Measurements from ENCODE around the gene STIM2. TPM values are rescaled to one million over a fixed set of nuclear protein-coding genes. Genes with fewer than 3 reads are reported as not detected.

Gene STIM2
- total and polyA plus RNA-seq, 10 of the 15 experiments (the other 5 are each of a cell fraction or from before 2014, with no cell fraction given) = 4.7 to 41.5 (median 16.9) TPM

DNA sequence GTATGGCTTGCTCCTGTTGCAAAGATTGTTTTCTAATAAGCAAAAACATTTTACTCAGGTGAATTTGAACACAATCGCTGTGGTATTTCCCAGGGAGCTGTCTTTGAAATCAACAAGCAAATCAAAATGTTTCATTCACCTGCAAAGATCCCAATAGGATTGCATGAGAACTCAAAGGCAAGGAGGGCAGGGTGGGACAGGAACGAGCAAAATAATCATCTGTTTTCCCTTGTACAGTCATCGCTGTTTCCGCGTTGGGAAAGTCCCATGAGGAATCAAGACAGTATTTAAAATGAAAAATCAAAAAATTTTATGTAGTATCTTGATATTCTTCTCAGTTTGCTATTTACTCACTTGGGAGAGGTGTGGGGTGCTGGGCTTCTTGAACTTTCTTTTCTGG lies 198.8 kb downstream of the STIM2 start:
- intact Hi-C loops (cut with micrococcal nuclease; ENCODE audit: unreplicated experiment) = no loop called here
- in situ Hi-C loops (cut with MboI) = no loop called here
- H3K79me2 ChIP-seq (ENCODE audit: control insufficient read depth, insufficient read depth, low read length) = no peaks in the 10 kb centered on the region
- 30% methylated on average over 5 of the region's 5 CpGs for WGBS (ENCODE audit: insufficient coverage, insufficient replicate concordance, low lambda C conversion rate, missing lambda C conversion rate)
- POLR2A ChIA-PET = no interaction called here
- H3K27ac ChIP-seq (ENCODE audit: control insufficient read depth, insufficient read depth) = no peak overlapping the region
- no peak overlapping the region for H2AFZ ChIP-seq (ENCODE audit: control insufficient read depth, low read depth, low read length)
- H3K27me3 ChIP-seq (replicated peaks in 1 of 2; ENCODE audit: control insufficient read depth in 2 of 2, insufficient read depth in 2 of 2, low read length in 1 of 2) = peaks cover 0 to 4% of the 10 kb centered on the region in 2 experiments; a peak in 1 of 4 replicates
- SMC1A ChIA-PET (ENCODE audit: uncharacterized antibody, unreplicated experiment) = no interaction called here
- FAIRE-seq = no peak
- no peak overlapping the region for H3K4me3 ChIP-seq
- H3K36me3 ChIP-seq (ENCODE audit: control insufficient read depth in 2 of 2, insufficient read depth in 2 of 2, low read length in 1 of 2) = no peaks in the 10 kb centered on the region
- no peaks in the 10 kb centered on the region for H4K20me1 ChIP-seq (ENCODE audit: control insufficient read depth, insufficient read depth)
- CTCF ChIA-PET = interaction anchor here (1.7 to 2.0 kb wide), 2 partner anchors 11 to 22 kb away, joined by 3 to 7 read pairs; no protein-coding TSS in a partner anchor
- H3K9ac ChIP-seq (ENCODE audit: control insufficient read depth, insufficient read depth, low read length) = no peak overlapping the region
- no peak for ATAC-seq
- no TSS peak for BruUV-seq (replicated peaks)
- RAD21 ChIA-PET (ENCODE audit: unreplicated experiment) = no interaction called here
- no peaks in the 10 kb centered on the region for H3K9me3 ChIP-seq (replicated peaks; ENCODE audit: control insufficient read depth, insufficient read depth, low read length)
- no peak overlapping the region for H3K4me2 ChIP-seq (ENCODE audit: control insufficient read depth, insufficient read depth)
- H3K4me1 ChIP-seq (ENCODE audit: control insufficient read depth, insufficient read depth, low read length) = no peaks in the 10 kb centered on the region
- DNase-seq (ENCODE audit: low read depth, low spot score) = no peak
- no peak for TF ChIP-seq YBX1 (IDR thresholded peaks at IDR 0.05)
- TF ChIP-seq, protein P1, sequence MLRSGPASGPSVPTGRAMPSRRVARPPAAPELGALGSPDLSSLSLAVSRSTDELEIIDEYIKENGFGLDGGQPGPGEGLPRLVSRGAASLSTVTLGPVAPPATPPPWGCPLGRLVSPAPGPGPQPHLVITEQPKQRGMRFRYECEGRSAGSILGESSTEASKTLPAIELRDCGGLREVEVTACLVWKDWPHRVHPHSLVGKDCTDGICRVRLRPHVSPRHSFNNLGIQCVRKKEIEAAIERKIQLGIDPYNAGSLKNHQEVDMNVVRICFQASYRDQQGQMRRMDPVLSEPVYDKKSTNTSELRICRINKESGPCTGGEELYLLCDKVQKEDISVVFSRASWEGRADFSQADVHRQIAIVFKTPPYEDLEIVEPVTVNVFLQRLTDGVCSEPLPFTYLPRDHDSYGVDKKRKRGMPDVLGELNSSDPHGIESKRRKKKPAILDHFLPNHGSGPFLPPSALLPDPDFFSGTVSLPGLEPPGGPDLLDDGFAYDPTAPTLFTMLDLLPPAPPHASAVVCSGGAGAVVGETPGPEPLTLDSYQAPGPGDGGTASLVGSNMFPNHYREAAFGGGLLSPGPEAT (IDR thresholded peaks at IDR 0.05; ENCODE audit: low read depth) = no peak
- TF ChIP-seq, protein P2, sequence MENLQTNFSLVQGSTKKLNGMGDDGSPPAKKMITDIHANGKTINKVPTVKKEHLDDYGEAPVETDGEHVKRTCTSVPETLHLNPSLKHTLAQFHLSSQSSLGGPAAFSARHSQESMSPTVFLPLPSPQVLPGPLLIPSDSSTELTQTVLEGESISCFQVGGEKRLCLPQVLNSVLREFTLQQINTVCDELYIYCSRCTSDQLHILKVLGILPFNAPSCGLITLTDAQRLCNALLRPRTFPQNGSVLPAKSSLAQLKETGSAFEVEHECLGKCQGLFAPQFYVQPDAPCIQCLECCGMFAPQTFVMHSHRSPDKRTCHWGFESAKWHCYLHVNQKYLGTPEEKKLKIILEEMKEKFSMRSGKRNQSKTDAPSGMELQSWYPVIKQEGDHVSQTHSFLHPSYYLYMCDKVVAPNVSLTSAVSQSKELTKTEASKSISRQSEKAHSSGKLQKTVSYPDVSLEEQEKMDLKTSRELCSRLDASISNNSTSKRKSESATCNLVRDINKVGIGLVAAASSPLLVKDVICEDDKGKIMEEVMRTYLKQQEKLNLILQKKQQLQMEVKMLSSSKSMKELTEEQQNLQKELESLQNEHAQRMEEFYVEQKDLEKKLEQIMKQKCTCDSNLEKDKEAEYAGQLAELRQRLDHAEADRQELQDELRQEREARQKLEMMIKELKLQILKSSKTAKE (IDR thresholded peaks at IDR 0.05; ENCODE audit: low read depth, poor library complexity, severe bottlenecking) = no peak
- TF ChIP-seq, protein P3, sequence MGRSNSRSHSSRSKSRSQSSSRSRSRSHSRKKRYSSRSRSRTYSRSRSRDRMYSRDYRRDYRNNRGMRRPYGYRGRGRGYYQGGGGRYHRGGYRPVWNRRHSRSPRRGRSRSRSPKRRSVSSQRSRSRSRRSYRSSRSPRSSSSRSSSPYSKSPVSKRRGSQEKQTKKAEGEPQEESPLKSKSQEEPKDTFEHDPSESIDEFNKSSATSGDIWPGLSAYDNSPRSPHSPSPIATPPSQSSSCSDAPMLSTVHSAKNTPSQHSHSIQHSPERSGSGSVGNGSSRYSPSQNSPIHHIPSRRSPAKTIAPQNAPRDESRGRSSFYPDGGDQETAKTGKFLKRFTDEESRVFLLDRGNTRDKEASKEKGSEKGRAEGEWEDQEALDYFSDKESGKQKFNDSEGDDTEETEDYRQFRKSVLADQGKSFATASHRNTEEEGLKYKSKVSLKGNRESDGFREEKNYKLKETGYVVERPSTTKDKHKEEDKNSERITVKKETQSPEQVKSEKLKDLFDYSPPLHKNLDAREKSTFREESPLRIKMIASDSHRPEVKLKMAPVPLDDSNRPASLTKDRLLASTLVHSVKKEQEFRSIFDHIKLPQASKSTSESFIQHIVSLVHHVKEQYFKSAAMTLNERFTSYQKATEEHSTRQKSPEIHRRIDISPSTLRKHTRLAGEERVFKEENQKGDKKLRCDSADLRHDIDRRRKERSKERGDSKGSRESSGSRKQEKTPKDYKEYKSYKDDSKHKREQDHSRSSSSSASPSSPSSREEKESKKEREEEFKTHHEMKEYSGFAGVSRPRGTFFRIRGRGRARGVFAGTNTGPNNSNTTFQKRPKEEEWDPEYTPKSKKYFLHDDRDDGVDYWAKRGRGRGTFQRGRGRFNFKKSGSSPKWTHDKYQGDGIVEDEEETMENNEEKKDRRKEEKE (IDR thresholded peaks at IDR 0.05) = no peak
- no peak for TF ChIP-seq NR2C1 (IDR thresholded peaks at IDR 0.05)
- TF ChIP-seq SREBF2 (IDR thresholded peaks at IDR 0.05; ENCODE audit: low read length) = no peak
- no peak for TF ChIP-seq MYB (IDR thresholded peaks at IDR 0.05; ENCODE audit: borderline replicate concordance, low read depth, low read length)
- TF ChIP-seq PAX5 (IDR thresholded peaks at IDR 0.05; ENCODE audit: borderline replicate concordance, low read depth, low read length) = no peak
- no peak for TF ChIP-seq SREBF1 (IDR thresholded peaks at IDR 0.05; ENCODE audit: low read length)
- TF ChIP-seq JUND (IDR thresholded peaks at IDR 0.05; ENCODE audit: low read depth, low read length) = no peak
- TF ChIP-seq, protein P4, sequence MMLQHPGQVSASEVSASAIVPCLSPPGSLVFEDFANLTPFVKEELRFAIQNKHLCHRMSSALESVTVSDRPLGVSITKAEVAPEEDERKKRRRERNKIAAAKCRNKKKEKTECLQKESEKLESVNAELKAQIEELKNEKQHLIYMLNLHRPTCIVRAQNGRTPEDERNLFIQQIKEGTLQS (IDR thresholded peaks at IDR 0.05; ENCODE audit: borderline replicate concordance, extremely low read depth, low read depth, low read length) = no peak
- TF ChIP-seq, protein P5, sequence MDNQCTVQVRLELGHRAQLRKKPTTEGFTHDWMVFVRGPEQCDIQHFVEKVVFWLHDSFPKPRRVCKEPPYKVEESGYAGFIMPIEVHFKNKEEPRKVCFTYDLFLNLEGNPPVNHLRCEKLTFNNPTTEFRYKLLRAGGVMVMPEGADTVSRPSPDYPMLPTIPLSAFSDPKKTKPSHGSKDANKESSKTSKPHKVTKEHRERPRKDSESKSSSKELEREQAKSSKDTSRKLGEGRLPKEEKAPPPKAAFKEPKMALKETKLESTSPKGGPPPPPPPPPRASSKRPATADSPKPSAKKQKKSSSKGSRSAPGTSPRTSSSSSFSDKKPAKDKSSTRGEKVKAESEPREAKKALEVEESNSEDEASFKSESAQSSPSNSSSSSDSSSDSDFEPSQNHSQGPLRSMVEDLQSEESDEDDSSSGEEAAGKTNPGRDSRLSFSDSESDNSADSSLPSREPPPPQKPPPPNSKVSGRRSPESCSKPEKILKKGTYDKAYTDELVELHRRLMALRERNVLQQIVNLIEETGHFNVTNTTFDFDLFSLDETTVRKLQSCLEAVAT (IDR thresholded peaks at IDR 0.05) = no peak
- TF ChIP-seq NR2C2 (IDR thresholded peaks at IDR 0.05; ENCODE audit: borderline replicate concordance, control insufficient read depth, insufficient read length, low read depth) = no peak
- TF ChIP-seq POLR2AphosphoS2 (IDR thresholded peaks at IDR 0.05; ENCODE audit: low read depth, low read length) = no peak
- no peak for TF ChIP-seq SP1 (IDR thresholded peaks at IDR 0.05; ENCODE audit: low read depth, low read length)
- no peak for TF ChIP-seq HCFC1 (IDR thresholded peaks at IDR 0.05; ENCODE audit: low read length)
- TF ChIP-seq, protein P6, sequence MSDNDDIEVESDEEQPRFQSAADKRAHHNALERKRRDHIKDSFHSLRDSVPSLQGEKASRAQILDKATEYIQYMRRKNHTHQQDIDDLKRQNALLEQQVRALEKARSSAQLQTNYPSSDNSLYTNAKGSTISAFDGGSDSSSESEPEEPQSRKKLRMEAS (IDR thresholded peaks at IDR 0.05; ENCODE audit: low read depth, low read length) = no peak

All from GM12878 (cell line).